NCI-H510A (cell line): ENCODE data around the gene FAF2.
"Not testable (repeated sequence)": the region's sequence is repeated elsewhere in the genome, so short reads cannot be mapped to it uniquely, and the experiment has no call there.

Experiments used
- DNase-seq: peaks from one replicate; lab custom pipeline; 2025; lab: John Stamatoyannopoulos, UW

Gene FAF2

DNA sequence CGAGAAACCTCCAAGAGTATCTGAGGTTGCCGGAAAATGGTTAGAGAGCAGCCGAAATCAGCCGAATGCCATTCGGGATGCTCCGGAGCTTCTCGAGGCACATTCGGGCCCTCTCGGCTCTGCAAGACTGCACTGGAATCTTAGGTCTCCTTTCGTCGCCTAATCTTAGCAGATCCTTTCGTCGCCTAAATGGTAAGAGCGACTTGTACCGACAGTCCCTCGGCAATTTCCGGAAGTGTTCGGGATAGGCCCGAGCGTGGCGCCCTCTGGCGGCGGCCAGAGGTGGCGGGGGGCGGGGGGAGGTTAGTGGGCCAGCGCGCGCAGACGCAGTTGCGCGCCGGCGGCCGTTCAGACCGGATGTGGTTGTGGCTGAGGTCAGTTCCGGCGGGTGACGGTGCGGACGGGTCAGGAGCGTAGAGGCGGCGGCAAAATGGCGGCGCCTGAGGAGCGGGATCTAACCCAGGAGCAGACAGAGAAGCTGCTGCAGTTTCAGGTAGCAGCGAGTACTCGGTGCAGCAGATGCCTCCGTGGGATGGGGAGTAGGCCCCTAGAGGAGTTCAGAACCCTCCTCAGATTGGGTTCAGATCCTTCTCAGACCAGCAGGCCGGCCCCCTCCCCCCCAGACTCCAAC, at the start of gene FAF2:
Gene FAF2 (plus strand): TSS at position 408 of the 631 bp plus-strand sequence. CDS start 23 bp downstream, at position 431.
- peak; percentile 80 for DNase-seq

GRCh38 chr5:176400382-176401156, 47.6 kb upstream of the FAF2 start:
- no peak for DNase-seq

- DNase-seq: no peak
Measured at GRCh38 chr5:176401281-176402205, 46.6 kb upstream of the FAF2 start.

DNA sequence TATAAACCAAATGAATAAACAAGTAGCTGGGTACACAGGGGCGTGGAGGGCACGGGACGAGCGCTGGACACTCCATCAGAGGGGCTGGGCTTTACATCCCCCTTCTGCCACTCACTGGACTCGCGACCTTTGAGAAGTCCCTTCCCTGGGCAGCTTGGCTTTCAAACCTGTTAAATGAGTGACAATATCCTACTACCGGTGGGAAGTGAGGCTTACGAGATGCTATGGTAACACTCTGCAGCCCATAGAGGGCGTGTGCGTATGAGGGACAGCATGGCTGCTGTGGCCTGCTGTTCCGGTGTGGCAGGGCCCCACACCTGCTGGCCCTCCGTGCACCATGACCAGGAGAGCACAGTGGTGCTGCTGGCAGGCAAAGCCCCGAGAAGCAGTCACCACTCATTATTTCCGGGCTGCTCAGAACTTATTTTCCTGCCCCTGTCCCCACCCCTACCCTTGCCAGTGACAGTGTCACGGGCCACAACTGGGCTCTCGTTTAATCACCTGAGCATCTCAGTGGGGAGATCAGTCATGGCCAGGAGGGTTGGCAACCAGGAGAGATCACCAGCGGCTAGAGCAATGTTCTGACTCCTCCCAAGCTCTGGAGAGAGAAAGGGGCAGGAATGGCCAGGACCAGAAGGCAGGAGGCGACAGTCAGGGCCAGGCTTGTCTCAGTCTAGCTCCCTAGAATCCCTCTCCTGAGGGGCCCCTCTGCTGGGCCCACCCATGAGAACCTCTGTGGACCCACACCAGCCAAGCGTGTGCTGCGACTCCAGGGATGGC, 42.3 kb upstream of the FAF2 start:
- DNase-seq: no peak

- no peak for DNase-seq
Measured at GRCh38 chr5:176406436-176407052, 41.6 kb upstream of the FAF2 start.

DNA sequence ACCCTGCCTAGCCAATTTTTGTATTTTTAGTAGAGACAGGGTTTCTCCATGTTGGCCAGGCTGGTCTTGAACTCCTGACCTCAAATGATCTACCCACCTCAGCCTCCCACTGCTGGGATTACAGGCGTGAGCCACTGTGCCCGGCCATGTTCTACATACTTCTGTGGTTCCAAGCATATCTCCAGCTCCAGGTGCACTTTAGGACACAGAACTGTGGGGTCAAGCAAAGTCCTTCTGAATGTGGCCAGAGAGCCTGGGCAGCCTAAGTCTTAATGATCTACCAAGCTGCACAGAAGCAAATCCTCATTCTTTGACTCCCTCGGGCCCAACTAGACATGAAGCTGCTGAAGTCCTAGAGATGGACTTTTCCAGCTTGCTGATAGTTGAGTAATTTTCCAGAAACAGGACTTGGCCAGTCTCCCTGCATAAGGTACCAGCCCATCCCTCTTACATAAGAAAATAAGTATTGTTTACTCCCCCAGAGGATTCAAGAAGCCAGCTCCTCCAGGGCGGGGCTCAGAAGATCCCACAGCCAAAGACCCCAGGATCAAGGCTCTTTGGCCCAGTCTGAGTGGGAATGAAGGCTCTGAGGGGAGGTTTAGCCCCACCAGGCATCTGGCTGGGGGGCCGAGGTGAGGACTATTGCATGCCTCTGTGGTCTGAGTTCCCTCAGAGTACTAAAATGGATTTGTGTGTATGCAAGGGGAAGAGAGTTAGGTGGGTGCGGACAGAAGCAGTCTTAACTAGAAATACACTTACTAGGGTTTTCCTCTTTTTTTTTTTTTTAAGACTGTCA, 40.5 kb upstream of the FAF2 start:
- DNase-seq: no peak

DNA sequence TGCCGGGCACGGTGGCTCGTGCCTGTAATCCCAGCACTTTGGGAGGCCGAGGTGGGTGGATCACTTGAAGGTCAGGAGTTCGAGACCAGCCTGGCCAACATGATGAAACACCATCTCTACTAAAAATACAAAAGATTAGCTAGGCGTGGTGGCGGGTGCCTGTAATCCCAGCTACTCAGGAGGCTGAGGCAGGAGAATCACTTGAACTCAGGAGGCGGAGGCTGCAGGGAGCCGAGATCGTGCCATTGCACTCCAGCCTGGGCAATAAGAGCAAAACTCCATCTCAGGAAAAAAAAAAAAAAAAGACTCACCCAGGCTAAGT, 40.0 kb upstream of the FAF2 start:
- DNase-seq: not testable (repeated sequence)

- DNase-seq: no peak
Measured at GRCh38 chr5:176408590-176408989, 39.6 kb upstream of the FAF2 start.

- DNase-seq: no peak
Measured at GRCh38 chr5:176409765-176410164, 38.4 kb upstream of the FAF2 start.

- no peak for DNase-seq
Measured at GRCh38 chr5:176410486-176411180, 37.6 kb upstream of the FAF2 start.

DNA sequence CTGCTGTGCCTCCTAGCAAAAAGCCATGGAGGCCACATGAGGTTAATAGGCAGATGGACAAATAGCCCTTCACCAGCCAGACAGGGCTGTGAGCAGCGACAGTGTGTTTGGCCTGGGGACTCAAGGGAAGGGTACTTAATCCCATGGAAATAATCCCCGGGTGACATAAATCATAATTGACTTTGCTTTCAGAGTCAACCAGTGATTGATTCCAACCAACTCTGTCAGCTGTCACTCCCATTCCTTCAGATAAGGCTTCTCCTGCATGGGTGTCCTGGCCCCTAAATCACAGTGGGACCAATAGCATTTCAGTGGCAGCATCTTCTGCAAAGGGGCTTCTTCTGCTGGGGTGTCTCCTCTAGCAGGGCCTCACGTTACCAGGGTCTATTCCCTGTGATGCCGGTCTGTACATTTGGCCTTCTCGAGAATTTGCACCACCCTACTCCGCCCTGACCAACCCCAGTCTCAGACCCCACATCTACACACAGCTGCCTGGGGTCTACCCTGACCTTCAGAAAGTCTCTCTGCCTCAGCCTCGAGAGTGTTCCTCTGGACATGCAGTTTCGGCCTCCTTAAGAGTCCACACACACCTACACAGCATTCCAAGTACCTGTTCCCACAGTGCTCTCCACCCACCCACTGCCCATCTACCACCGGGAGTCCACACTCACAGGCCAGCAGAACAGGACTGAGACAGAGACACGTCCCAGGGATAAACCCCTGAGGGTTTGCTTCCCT, 35.5 kb upstream of the FAF2 start:
- no peak for DNase-seq

DNA sequence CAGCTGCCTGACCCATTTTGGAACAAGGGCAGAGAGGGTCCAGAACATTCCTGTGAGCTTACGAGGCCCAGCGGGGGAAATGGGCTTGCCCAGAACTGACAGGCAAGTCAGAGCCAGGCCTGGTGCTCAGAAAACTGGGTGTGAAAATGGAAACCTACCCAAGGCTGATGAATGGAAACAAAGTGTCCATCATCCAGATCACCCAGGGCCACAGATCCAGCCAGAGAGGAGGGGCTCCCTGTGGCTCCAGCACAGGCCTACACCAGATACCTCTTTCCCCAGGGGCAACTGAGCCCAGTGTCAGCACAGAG, 35.0 kb upstream of the FAF2 start:
- DNase-seq: no peak

DNA sequence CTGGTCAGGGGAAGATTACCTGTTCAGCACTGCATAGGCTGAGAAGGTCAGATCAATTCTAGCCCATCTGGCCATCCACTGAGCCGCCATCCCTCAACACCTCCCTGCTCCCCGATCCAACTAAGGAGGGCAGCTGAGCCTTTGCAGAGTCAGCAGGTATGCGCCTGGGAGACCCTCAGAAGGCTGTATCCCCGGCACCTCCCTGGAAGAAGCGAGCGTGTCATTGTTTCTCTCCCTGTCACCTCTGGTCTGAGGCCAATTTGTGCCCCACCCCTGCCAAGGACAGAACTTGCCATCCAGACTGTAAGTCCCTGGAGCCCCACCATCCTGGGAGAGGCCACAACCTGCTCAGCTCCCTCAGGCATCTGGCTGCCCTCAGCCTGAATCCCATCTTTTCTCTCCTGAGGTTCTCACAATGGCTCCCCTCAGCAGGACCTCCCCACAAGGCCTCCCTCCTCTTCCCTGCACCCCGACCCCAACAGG, 34.4 kb upstream of the FAF2 start:
- DNase-seq: no peak

DNA sequence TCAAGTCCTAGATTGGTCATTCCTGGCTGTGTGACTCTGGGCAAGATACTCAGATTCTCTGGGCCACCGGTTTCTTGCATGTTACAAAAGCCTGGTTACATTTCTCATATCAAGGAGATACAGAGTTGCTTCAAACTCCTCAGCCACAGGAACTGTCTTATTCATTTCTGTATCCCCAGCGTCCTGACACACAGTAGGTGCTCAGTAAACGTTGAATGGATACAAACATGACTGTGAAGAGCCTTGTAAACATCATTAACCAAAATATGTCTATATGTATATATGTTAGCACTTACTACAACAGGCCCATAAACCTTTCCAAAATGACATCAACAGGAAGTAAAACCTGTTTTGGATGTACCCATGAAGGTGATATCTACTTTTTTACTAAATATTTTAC, 33.5 kb upstream of the FAF2 start:
- no peak for DNase-seq

DNA sequence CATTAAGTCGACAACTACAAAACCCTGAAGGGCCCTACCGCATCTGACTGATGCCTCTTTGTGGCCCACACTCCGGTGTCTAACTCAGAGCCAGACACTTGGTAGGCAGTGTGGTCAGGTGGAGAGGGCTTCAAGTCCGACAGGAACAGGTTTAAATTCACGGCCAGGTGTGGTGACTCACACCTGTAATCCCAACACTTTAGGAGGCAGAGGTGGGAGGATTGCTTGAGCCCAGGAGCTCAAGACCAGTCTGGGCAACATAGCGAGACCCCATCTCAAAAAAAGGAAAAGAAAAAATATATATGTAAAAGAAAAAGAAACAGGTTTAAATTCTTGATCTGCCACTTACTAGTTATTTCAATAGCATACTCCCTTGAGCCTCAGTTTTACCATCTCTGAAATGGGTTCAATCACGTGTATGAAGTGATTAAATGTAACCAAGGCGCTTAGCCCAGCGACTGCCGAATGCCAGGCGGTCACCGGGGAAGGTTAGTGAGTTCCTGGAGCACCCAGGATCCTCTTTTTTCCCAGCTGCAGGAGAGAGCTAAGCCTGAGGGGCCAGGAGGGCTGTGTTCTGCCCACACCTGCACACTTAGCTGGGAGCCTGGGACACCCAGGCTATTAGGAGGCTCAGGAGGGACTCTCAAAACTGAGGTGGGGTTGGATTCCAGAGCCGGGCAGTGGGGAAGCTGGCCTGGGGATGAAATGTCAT, 32.8 kb upstream of the FAF2 start:
- DNase-seq: no peak

GRCh38 chr5:176415952-176416924, 31.9 kb upstream of the FAF2 start, which contains the start of gene CLTB:
CLTB (minus strand) TSS chr5:176416539; CDS start chr5:176416363, 176 bp downstream.
- peak; percentile 59 for DNase-seq

DNA sequence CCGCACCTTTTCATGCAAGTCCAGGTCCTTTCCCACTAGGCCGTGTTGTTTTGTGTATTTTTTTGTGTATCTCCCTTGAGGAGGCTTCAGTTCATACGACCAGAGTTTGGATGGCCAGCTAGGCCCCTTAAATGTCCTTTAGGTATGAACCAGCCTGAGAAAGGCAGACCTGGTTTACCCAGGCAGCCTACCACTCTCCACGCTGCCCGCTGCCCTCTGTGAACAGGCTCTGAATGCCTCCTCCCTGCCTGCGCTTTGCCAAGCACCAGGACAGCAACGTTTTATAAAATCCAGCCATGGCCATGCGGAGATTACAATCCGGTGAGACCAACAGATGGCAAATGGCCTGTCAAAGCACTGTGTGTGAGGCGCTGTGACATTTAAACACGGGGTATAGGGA, 31.2 kb upstream of the FAF2 start:
- no peak for DNase-seq
